Measurements from ENCODE around the gene NAT14. TPM values are rescaled to one million over a fixed set of nuclear protein-coding genes. Genes with fewer than 3 reads are reported as not detected.
"Not testable (repeated sequence)": the region's sequence is repeated elsewhere in the genome, so short reads cannot be mapped to it uniquely, and the experiment has no call there.

NAT14 gene
- total RNA-seq, 1 donor from 2014 or later: 6.0 TPM

- intact Hi-C loops (cut with DNase I): no loop called here
- DNase-seq (ENCODE audit: low spot score): no peak
These were observed 9.3 kb downstream of the NAT14 start for GRCh38 chr19:55494172-55494761.

- DNase-seq (ENCODE audit: low spot score): no peak
- intact Hi-C loops (cut with DNase I): no loop called here
These were observed 10.8 kb downstream of the NAT14 start for GRCh38 chr19:55495646-55496349.

- DNase-seq (ENCODE audit: low spot score); intact Hi-C loops (cut with DNase I): not testable (repeated sequence)
These were observed 11.8 kb downstream of the NAT14 start for GRCh38 chr19:55496820-55497219.

GRCh38 chr19:55497763-55498162 is 12.8 kb downstream of the NAT14 start:
- no peak for DNase-seq (ENCODE audit: low spot score)
- intact Hi-C loops (cut with DNase I): no loop called here

- intact Hi-C loops (cut with DNase I): no loop called here
- no peak for DNase-seq (ENCODE audit: low spot score)
These were observed 13.4 kb downstream of the NAT14 start for GRCh38 chr19:55498246-55498840.

GRCh38 chr19:55500368-55500952 is 15.5 kb downstream of the NAT14 start:
- no peak for DNase-seq (ENCODE audit: low spot score)
- intact Hi-C loops (cut with DNase I): no loop called here

GRCh38 chr19:55502197-55502952 is 17.4 kb downstream of the NAT14 start:
- DNase-seq (ENCODE audit: low spot score): no peak

GRCh38 chr19:55503157-55503501 is 18.1 kb downstream of the NAT14 start:
- no peak for DNase-seq (ENCODE audit: low spot score)
- intact Hi-C loops (cut with DNase I): no loop called here

More at GRCh38 chr19:55502197-55502952, 17.4 kb downstream of the NAT14 start:
- intact Hi-C loops (cut with DNase I): no loop called here

- intact Hi-C loops (cut with DNase I): loop anchor here (1.0 kb wide), 1 partner anchor 36 kb away; no protein-coding TSS in a partner anchor
- peak; percentile 96 for DNase-seq (ENCODE audit: low spot score)
These were observed 18.7 kb downstream of the NAT14 start for GRCh38 chr19:55503502-55504251.

GRCh38 chr19:55504252-55504603 is 19.2 kb downstream of the NAT14 start:
- DNase-seq (ENCODE audit: low spot score): no peak
- intact Hi-C loops (cut with DNase I): loop anchor here (1.0 kb wide), 1 partner anchor 37 kb away; no protein-coding TSS in a partner anchor

- DNase-seq (ENCODE audit: low spot score): no peak
- intact Hi-C loops (cut with DNase I): loop anchor here (1.0 kb wide), 1 partner anchor 38 kb away; no protein-coding TSS in a partner anchor
These were observed 20.0 kb downstream of the NAT14 start for GRCh38 chr19:55504981-55505380.

GRCh38 chr19:55508120-55508519 is 23.1 kb downstream of the NAT14 start:
- intact Hi-C loops (cut with DNase I): no loop called here
- DNase-seq (ENCODE audit: low spot score): no peak

- intact Hi-C loops (cut with DNase I): loop anchor here (1.0 to 5.0 kb wide), 4 partner anchors 65 to 115 kb away; partner anchors contain the start of genes FIZ1 and ZNF579
- DNase-seq (ENCODE audit: low spot score): peak; percentile 98
These were observed 32.1 kb downstream of the NAT14 start for GRCh38 chr19:55516878-55517620.

GRCh38 chr19:55519451-55520311 is 34.7 kb downstream of the NAT14 start:
- intact Hi-C loops (cut with DNase I): loop anchor here (5.0 kb wide), 1 partner anchor 63 kb away; the partner anchor contains the start of gene ZNF579
- DNase-seq (ENCODE audit: low spot score): no peak

- DNase-seq (ENCODE audit: low spot score): no peak
- intact Hi-C loops (cut with DNase I): no loop called here
These were observed 35.8 kb downstream of the NAT14 start for GRCh38 chr19:55520691-55521292.

GRCh38 chr19:55525289-55526101 is 40.5 kb downstream of the NAT14 start:
- intact Hi-C loops (cut with DNase I): loop anchor here (5.0 kb wide), 1 partner anchor 37 kb away; no protein-coding TSS in a partner anchor
- no peak for DNase-seq (ENCODE audit: low spot score)

Measured in cardiac septum (tissue), 1 donor.